ENCODE measurements around the gene BCO2. TPM values are rescaled to one million over a fixed set of nuclear protein-coding genes. Genes with fewer than 3 reads are reported as not detected.
A peak's percentile ranks its signal among the peaks of the same experiment; 100 is the strongest.

BCO2 gene, protein sequence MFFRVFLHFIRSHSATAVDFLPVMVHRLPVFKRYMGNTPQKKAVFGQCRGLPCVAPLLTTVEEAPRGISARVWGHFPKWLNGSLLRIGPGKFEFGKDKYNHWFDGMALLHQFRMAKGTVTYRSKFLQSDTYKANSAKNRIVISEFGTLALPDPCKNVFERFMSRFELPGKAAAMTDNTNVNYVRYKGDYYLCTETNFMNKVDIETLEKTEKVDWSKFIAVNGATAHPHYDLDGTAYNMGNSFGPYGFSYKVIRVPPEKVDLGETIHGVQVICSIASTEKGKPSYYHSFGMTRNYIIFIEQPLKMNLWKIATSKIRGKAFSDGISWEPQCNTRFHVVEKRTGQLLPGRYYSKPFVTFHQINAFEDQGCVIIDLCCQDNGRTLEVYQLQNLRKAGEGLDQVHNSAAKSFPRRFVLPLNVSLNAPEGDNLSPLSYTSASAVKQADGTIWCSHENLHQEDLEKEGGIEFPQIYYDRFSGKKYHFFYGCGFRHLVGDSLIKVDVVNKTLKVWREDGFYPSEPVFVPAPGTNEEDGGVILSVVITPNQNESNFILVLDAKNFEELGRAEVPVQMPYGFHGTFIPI
- polyA plus RNA-seq (2013, experiment 1 of 4), result 2.9 TPM
- 0.69 TPM for polyA plus RNA-seq (2013, experiment 2 of 4)
- polyA plus RNA-seq (2013, experiment 3 of 4), result 1.1 TPM
- polyA plus RNA-seq (2013, experiment 4 of 4), result 1.0 TPM

DNA sequence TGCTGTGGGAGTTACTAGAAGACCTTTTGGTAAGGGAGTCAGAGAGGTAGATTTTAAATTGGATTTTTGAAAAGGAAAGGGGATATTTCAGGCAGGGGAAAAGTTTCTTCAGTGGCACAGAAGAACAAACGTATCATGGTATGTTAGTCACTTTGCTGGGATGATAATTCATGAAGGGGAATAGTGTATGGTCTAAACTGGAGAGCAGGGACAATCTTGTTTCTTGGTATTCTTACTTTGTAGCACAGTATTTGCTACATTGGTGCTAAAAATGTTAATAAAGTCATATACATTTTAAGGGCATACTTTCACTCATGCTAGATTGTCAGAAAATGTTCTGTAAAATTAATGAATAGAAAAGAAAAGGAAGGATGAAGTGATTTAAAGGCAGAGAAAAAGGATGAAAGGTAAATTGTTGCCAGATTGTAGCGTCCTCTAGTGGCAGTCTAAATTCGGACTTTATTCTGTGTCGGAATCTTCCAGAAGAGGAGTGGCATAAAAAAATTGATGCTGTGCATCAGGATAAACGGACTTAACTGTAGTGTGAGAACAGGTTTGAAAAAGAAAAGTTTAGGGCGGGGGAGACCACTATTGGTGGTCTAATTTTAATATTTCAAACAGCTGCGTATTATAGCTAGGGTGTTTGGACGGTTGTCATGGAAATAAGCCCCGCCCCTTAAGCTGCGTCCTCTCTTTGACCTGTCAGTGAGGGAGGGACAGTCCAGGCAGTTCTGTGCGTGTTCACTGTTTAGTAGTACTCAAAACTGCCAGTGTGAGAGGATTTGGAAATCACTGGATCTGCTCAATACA is at the start of gene BCO2:
BCO2 (plus strand) TSS at position 724 of the 810 bp plus-strand sequence. CDS start 90 bp downstream, outside the sequence.
- H3K27ac ChIP-seq (ENCODE audit: insufficient read depth, low read depth, low read length, poor library complexity, severe bottlenecking), result no peak within 1 kb of the TSS
- H3K27me3 ChIP-seq (ENCODE audit: control insufficient read depth, insufficient read depth, low read length, poor library complexity, severe bottlenecking), result no peaks in the 10 kb centered on the region
- no peaks in the 10 kb centered on the region for H3K9me3 ChIP-seq (ENCODE audit: control insufficient read depth, low read length)
- H3K4me3 ChIP-seq (ENCODE audit: insufficient read depth, low read depth, low read length), result peak within 1 kb of the TSS; percentile 27
- no peaks in the 10 kb centered on the region for H3K36me3 ChIP-seq (ENCODE audit: control insufficient read depth, insufficient read depth, low read length)
- WGBS, 2 experiments, result 3 to 6% methylated on average over 11 of the region's 11 CpGs
- no peaks in the 10 kb centered on the region for H3K4me1 ChIP-seq (ENCODE audit: control insufficient read depth, insufficient read depth, low read length)

DNA sequence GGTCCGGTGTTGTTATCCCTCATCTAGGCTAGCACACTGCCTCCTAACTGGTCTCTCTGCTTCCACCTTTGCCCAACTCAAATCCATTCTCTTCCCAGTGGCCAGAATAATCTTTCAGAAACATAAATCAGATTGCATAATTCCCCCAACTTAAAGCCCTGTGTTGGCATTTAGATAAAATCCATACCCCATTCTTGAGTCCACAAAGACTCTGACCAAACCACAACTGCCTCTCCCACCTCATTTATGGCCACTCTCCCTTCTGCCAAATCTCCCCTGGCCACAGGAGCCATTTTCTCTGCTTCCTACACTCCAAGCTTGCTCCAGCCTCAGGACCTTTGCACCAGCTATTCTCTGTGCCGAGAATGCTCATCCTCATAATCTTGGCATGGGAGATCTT is 48.3 kb upstream of the BCO2 start:
- no peaks in the 10 kb centered on the region for H3K9me3 ChIP-seq (ENCODE audit: control insufficient read depth, low read length)
- H3K4me1 ChIP-seq (ENCODE audit: control insufficient read depth, insufficient read depth, low read length), result no peaks in the 10 kb centered on the region
- no peaks in the 10 kb centered on the region for H3K36me3 ChIP-seq (ENCODE audit: control insufficient read depth, insufficient read depth, low read length)
- H3K27ac ChIP-seq (ENCODE audit: insufficient read depth, low read depth, low read length, poor library complexity, severe bottlenecking), result no peak overlapping the region
- 91 to 98% methylated on average over 2 of the region's 2 CpGs for WGBS, 2 experiments
- no peaks in the 10 kb centered on the region for H3K27me3 ChIP-seq (ENCODE audit: control insufficient read depth, insufficient read depth, low read length, poor library complexity, severe bottlenecking)
- H3K4me3 ChIP-seq (ENCODE audit: insufficient read depth, low read depth, low read length), result no peak overlapping the region

DNA sequence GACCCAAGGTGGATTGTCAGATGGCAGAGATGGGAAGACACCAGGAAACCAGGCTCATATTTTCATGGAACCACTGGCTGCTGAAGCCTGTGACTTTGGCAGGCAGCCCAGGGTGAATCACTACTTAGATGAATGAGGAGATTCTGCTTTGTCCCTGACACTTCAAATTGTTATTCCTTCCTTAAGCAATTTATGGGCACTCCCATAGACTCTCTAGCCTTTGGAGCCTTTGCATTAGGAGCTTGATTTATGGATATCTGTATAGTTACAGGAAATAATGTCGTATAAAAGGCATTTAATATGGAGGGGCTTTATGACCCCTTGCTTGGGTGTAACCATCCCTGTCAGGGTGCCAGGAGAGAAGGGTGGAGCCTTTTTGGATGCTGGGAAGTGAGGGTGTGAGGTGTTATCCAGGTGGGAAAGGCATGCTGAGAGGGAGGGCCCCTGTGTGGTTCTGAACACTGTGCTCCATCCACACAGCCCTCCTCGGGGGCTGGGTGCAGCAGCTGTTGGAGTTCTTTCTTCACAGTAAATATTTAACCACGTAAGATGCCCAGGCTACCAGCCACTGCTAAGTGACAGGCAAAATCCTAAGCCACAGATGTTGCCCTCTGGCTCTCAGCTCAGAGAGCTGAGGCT is 46.7 kb upstream of the BCO2 start:
- Histone ChIP-seq H3K27ac (ENCODE audit: insufficient read depth, low read depth, low read length, poor library complexity, severe bottlenecking) (no peak overlapping the region), H3K36me3 (ENCODE audit: control insufficient read depth, insufficient read depth, low read length) (no peaks in the 10 kb centered on the region), H3K9me3 (ENCODE audit: control insufficient read depth, low read length) (no peaks in the 10 kb centered on the region), H3K4me3 (ENCODE audit: insufficient read depth, low read depth, low read length) (no peak overlapping the region), H3K4me1 (ENCODE audit: control insufficient read depth, insufficient read depth, low read length) (no peaks in the 10 kb centered on the region), H3K27me3 (ENCODE audit: control insufficient read depth, insufficient read depth, low read length, poor library complexity, severe bottlenecking) (no peaks in the 10 kb centered on the region)
- WGBS, 2 experiments, result 84 to 85% methylated on average over 3 of the region's 3 CpGs

DNA sequence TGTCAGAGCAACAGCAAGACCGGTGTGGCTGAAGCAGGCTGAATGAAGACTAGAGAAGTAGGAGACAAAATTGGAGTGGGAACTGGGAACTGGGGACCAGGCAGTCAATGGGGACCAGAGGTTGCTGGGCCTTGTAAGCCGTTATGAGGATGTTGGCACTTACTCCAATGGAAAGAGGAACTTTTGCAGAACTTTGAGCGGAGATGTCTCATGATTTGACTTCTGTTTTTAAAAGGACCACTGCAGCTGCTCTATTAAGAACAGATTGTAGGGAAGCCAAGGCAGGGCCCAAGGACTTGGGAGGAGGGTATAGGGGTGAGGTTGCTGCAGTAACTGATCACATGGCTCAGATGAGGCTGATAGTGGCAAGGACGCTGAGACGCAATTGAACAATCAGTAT is 45.7 kb upstream of the BCO2 start:
- Histone ChIP-seq H3K9me3 (ENCODE audit: control insufficient read depth, low read length) (no peaks in the 10 kb centered on the region), H3K36me3 (ENCODE audit: control insufficient read depth, insufficient read depth, low read length) (no peaks in the 10 kb centered on the region), H3K4me1 (ENCODE audit: control insufficient read depth, insufficient read depth, low read length) (no peaks in the 10 kb centered on the region), H3K27me3 (ENCODE audit: control insufficient read depth, insufficient read depth, low read length, poor library complexity, severe bottlenecking) (no peaks in the 10 kb centered on the region), H3K4me3 (ENCODE audit: insufficient read depth, low read depth, low read length) (no peak overlapping the region), H3K27ac (ENCODE audit: insufficient read depth, low read depth, low read length, poor library complexity, severe bottlenecking) (no peak overlapping the region)
- WGBS, 2 experiments, result 93 to 99% methylated on average over 5 of the region's 5 CpGs

DNA sequence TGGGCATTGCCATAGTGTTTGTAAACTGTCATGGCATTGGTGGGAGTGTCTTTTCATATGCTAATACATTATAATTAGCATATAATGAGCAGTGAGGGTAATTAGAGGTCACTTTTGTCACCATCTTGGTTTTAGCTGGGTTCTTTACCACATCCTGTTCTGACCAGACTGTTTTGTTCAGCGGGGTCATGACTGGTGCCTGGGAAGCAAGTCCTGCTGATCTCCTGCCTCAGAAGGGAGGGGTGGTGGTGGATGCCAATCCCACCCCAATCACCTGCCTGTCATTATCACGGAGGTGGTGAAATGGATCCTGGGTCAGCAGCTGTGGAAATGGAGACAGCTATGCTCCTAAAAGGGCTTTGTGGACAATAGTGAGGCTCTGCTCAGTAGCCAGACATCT is 42.6 kb upstream of the BCO2 start:
- H3K4me1 ChIP-seq (ENCODE audit: control insufficient read depth, insufficient read depth, low read length), result no peaks in the 10 kb centered on the region
- H3K36me3 ChIP-seq (ENCODE audit: control insufficient read depth, insufficient read depth, low read length), result no peaks in the 10 kb centered on the region
- 92 to 93% methylated on average over 2 of the region's 2 CpGs for WGBS, 2 experiments
- H3K4me3 ChIP-seq (ENCODE audit: insufficient read depth, low read depth, low read length), result no peak overlapping the region
- H3K27me3 ChIP-seq (ENCODE audit: control insufficient read depth, insufficient read depth, low read length, poor library complexity, severe bottlenecking), result no peaks in the 10 kb centered on the region
- no peaks in the 10 kb centered on the region for H3K9me3 ChIP-seq (ENCODE audit: control insufficient read depth, low read length)
- no peak overlapping the region for H3K27ac ChIP-seq (ENCODE audit: insufficient read depth, low read depth, low read length, poor library complexity, severe bottlenecking)

DNA sequence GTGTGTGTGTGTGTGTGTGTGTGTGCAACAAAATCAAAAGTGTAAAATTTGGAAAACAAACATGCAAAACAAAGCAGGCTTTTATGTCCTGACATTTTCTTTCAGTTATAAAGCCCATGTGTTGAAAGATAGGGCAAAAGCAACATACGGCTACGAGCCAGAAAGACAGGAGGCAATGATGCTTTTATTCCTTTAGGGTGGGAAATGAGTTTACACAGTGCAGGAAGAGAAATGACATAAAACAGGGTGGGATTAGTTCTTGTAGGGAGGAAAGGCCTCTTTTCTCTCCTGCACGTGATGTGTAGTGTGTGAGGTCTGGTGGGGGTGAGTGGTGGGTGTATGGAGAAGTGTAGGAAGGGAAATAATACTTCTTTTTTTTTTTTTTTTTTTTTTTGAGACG is 40.8 kb upstream of the BCO2 start:
- no peak overlapping the region for H3K27ac ChIP-seq (ENCODE audit: insufficient read depth, low read depth, low read length, poor library complexity, severe bottlenecking)
- H3K4me1 ChIP-seq (ENCODE audit: control insufficient read depth, insufficient read depth, low read length), result no peaks in the 10 kb centered on the region
- H3K9me3 ChIP-seq (ENCODE audit: control insufficient read depth, low read length), result no peaks in the 10 kb centered on the region
- H3K4me3 ChIP-seq (ENCODE audit: insufficient read depth, low read depth, low read length), result no peak overlapping the region
- 95 to 99% methylated on average over 2 of the region's 4 CpGs for WGBS, 2 experiments
- no peaks in the 10 kb centered on the region for H3K27me3 ChIP-seq (ENCODE audit: control insufficient read depth, insufficient read depth, low read length, poor library complexity, severe bottlenecking)
- no peaks in the 10 kb centered on the region for H3K36me3 ChIP-seq (ENCODE audit: control insufficient read depth, insufficient read depth, low read length)

DNA sequence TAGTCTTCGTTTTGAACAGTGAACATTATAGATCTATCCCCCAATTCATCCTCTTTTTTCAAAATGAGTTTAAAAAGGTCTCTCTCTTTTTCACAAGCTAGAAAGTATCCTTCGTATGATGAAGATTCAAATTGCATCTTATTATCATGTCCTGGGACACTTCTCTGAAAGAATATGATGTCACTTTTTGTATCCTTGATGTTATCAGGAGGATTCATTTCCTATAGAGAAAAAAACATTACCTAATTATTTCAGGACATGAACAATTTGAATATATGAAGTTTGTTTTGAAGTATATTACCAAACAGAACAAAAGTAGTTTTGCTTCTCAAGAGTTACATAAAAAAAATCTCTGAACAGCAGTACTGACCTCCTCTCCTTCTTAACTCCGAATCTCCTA is 31.7 kb upstream of the BCO2 start:
- 95 to 97% methylated on average over 3 of the region's 3 CpGs for WGBS, 2 experiments
- H3K4me1 ChIP-seq (ENCODE audit: control insufficient read depth, insufficient read depth, low read length), result no peaks in the 10 kb centered on the region
- no peaks in the 10 kb centered on the region for H3K36me3 ChIP-seq (ENCODE audit: control insufficient read depth, insufficient read depth, low read length)
- H3K27ac ChIP-seq (ENCODE audit: insufficient read depth, low read depth, low read length, poor library complexity, severe bottlenecking), result no peak overlapping the region
- H3K27me3 ChIP-seq (ENCODE audit: control insufficient read depth, insufficient read depth, low read length, poor library complexity, severe bottlenecking), result no peaks in the 10 kb centered on the region
- peaks cover 2% of the 10 kb centered on the region for H3K9me3 ChIP-seq (ENCODE audit: control insufficient read depth, low read length)
- no peak overlapping the region for H3K4me3 ChIP-seq (ENCODE audit: insufficient read depth, low read depth, low read length)

DNA sequence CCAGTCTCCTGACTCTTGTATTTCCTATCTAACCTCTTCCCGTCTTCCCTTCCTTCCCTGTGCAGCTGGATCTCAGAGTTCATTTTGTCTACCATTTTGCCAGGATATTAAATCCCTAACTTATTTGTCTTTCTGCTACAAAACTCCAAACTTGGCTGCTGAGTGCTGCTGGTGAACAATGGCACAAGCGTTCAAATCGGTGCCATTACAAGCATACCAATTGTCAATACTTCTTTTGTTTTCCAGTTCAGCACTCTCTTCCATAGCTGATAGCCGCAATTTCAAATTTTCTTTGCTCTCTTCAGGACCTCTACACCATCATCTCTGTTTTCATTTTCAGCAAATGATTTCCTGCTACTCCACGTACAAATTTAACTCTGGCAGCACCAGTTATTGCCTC is 24.8 kb upstream of the BCO2 start:
- no peaks in the 10 kb centered on the region for H3K4me1 ChIP-seq (ENCODE audit: control insufficient read depth, insufficient read depth, low read length)
- H3K27me3 ChIP-seq (ENCODE audit: control insufficient read depth, insufficient read depth, low read length, poor library complexity, severe bottlenecking), result no peaks in the 10 kb centered on the region
- H3K27ac ChIP-seq (ENCODE audit: insufficient read depth, low read depth, low read length, poor library complexity, severe bottlenecking), result no peak overlapping the region
- H3K9me3 ChIP-seq (ENCODE audit: control insufficient read depth, low read length), result no peaks in the 10 kb centered on the region
- WGBS, 2 experiments, result 88 to 91% methylated on average over 5 of the region's 5 CpGs
- no peaks in the 10 kb centered on the region for H3K36me3 ChIP-seq (ENCODE audit: control insufficient read depth, insufficient read depth, low read length)
- H3K4me3 ChIP-seq (ENCODE audit: insufficient read depth, low read depth, low read length), result no peak overlapping the region

DNA sequence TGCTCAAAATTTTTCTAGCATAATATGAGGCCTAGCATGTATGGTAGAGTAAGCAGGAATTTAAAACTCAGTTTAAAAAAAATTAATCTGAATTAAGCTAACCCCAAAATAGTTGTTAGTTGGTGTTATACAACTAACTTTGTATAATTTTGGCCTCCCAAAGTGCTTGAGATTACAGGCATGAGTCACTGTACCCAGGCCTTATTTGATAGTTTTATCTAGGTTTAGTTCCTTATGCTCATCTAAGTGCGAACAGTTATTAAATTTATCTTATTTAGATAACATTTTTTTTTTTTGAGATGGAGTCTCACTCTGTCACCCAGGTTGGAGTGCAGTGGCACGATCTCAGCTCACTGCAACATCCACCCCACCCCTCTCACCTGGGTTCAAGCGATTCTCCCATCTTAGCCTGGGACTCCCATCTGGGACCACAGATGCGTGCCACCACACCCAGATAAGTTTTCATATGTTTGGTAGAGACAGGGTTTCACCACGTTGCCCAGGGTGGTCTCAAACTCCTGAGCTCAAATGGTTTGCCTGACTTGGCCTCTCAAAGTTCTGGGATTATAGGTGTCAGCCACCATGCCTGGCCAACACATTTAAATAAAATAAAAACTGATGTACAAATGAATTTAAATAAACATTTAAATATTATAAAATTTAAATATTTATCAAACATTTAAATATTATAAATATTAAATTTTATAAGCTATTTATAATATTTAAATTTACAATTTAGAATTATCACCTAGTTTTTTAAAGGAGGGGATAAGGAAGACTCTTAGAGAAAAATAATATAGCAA is 19.0 kb upstream of the BCO2 start:
- no peaks in the 10 kb centered on the region for H3K27me3 ChIP-seq (ENCODE audit: control insufficient read depth, insufficient read depth, low read length, poor library complexity, severe bottlenecking)
- 89 to 95% methylated on average over 4 of the region's 5 CpGs for WGBS, 2 experiments
- H3K27ac ChIP-seq (ENCODE audit: insufficient read depth, low read depth, low read length, poor library complexity, severe bottlenecking), result no peak overlapping the region
- no peak overlapping the region for H3K4me3 ChIP-seq (ENCODE audit: insufficient read depth, low read depth, low read length)
- H3K36me3 ChIP-seq (ENCODE audit: control insufficient read depth, insufficient read depth, low read length), result no peaks in the 10 kb centered on the region
- H3K9me3 ChIP-seq (ENCODE audit: control insufficient read depth, low read length), result no peaks in the 10 kb centered on the region
- H3K4me1 ChIP-seq (ENCODE audit: control insufficient read depth, insufficient read depth, low read length), result no peaks in the 10 kb centered on the region

All from ectodermal cell (in vitro differentiated cells).